ENCODE measurements around the gene TMEM45B.

- TF ChIP-seq MAX (IDR thresholded peaks at IDR 0.05; ENCODE audit: low read depth, low read length) (no peak), POLR2A (IDR thresholded peaks at IDR 0.05; ENCODE audit: extremely low read depth, insufficient read length) (no peak), CTCF (IDR thresholded peaks at IDR 0.05; ENCODE audit: low read depth, low read length) (no peak)
Measured at GRCh38 chr11:129896062-129896461, 80.4 kb downstream of the TMEM45B start.
